Astrocyte (in vitro differentiated cells and primary cell): ENCODE data around the gene SH2D6. TPM values are rescaled to one million over a fixed set of nuclear protein-coding genes. Genes with fewer than 3 reads are reported as not detected.
A peak's percentile ranks its signal among the peaks of the same experiment; 100 is the strongest.

Experiments
- DNase-seq: peaks from one replicate; pipeline ENCODE4 v3.0.0-alpha.2; 2010; ENCODE audit warnings: low read depth
- FAIRE-seq: peaks from 2 replicates; lab custom pipeline; 2011; peaks lifted over from hg19 to GRCh38; lab: Jason Lieb, UNC
- H2AFZ ChIP-seq: 2 replicates; pipeline ENCODE4 v1.6.0; 2012; ENCODE audit warnings: low read depth, low read length, inconsistent platforms
- H3K27ac ChIP-seq: 2 replicates; pipeline ENCODE4 v1.5.1; 2011; ENCODE audit warnings: low read depth, low read length, inconsistent platforms
- H3K27me3 ChIP-seq: 2 replicates; pipeline ENCODE4 v1.6.0; 2011; ENCODE audit warnings: low read length, inconsistent platforms; ENCODE audit not compliant: insufficient read depth
- H3K36me3 ChIP-seq: 2 replicates; pipeline ENCODE4 v1.5.1; 2011; ENCODE audit warnings: low read length, inconsistent platforms; ENCODE audit not compliant: insufficient read depth
- H3K4me1 ChIP-seq: 2 replicates; pipeline ENCODE4 v1.5.1; 2011; ENCODE audit warnings: low read length, inconsistent platforms; ENCODE audit not compliant: insufficient read depth
- H3K4me2 ChIP-seq: 2 replicates; pipeline ENCODE4 v1.6.0; 2012; ENCODE audit warnings: low read length, inconsistent platforms
- H3K4me3 ChIP-seq: 2 replicates; pipeline ENCODE4 v1.5.1; 2011; ENCODE audit warnings: low read depth, mild to moderate bottlenecking, low read length, inconsistent platforms; ENCODE audit not compliant: insufficient read depth
- H3K79me2 ChIP-seq: 2 replicates; pipeline ENCODE4 v1.6.0; 2012; ENCODE audit warnings: mild to moderate bottlenecking, low read length, inconsistent platforms; ENCODE audit not compliant: insufficient read depth
- H3K9ac ChIP-seq: 2 replicates; pipeline ENCODE4 v1.6.0; 2012; ENCODE audit warnings: mild to moderate bottlenecking, low read length, inconsistent platforms
- H3K9me3 ChIP-seq: 2 replicates; pipeline ENCODE4 v1.5.1; 2012; ENCODE audit warnings: low read depth, mild to moderate bottlenecking, low read length, inconsistent platforms; ENCODE audit not compliant: insufficient read depth
- H4K20me1 ChIP-seq: 2 replicates; pipeline ENCODE4 v1.6.0; 2012; ENCODE audit warnings: low read length, inconsistent platforms; ENCODE audit not compliant: insufficient read depth
- H3K27ac Mint-ChIP-seq: one replicate; pipeline ENCODE4 v1.8.0; 2021; ENCODE audit warnings: mild to moderate bottlenecking, mixed read lengths; ENCODE audit not compliant: unreplicated experiment
- H3K27me3 Mint-ChIP-seq: one replicate; pipeline ENCODE4 v1.8.0; 2021; ENCODE audit warnings: low read depth, mixed read lengths; ENCODE audit not compliant: unreplicated experiment
- H3K36me3 Mint-ChIP-seq: one replicate; pipeline ENCODE4 v1.8.0; 2021; ENCODE audit warnings: low read depth, mixed read lengths; ENCODE audit not compliant: unreplicated experiment
- H3K4me1 Mint-ChIP-seq: one replicate; pipeline ENCODE4 v1.8.0; 2021; ENCODE audit warnings: low read depth, mixed read lengths; ENCODE audit not compliant: unreplicated experiment
- H3K4me3 Mint-ChIP-seq: one replicate; pipeline ENCODE4 v1.8.0; 2021; ENCODE audit warnings: mild to moderate bottlenecking, moderate library complexity, mixed read lengths; ENCODE audit not compliant: unreplicated experiment
- H3K9me3 Mint-ChIP-seq: one replicate; pipeline ENCODE4 v1.8.0; 2021; ENCODE audit warnings: mild to moderate bottlenecking, mixed read lengths; ENCODE audit not compliant: unreplicated experiment
- EZH2 ChIP-seq: IDR thresholded peaks from 2 replicates; pipeline ENCODE4 v1.6.1; 2012; ENCODE audit warnings: mild to moderate bottlenecking, low read length, inconsistent platforms; ENCODE audit not compliant: insufficient read depth
- total RNA-seq: library from RNA; stranded (reverse); gene quantifications from 2 replicates; pipeline ENCODE4 v1.2.1, GENCODE V29; 2021
- TF ChIP-seq, protein P1 (sequence below): IDR thresholded peaks from 2 replicates; pipeline ENCODE4 v1.5.1; 2011; ENCODE audit warnings: low read depth, mild to moderate bottlenecking, inconsistent platforms, low read length, moderate library complexity; ENCODE audit not compliant: insufficient read depth

SH2D6 gene
- total RNA-seq, 1 donor from 2014 or later = 0.64 TPM

DNA sequence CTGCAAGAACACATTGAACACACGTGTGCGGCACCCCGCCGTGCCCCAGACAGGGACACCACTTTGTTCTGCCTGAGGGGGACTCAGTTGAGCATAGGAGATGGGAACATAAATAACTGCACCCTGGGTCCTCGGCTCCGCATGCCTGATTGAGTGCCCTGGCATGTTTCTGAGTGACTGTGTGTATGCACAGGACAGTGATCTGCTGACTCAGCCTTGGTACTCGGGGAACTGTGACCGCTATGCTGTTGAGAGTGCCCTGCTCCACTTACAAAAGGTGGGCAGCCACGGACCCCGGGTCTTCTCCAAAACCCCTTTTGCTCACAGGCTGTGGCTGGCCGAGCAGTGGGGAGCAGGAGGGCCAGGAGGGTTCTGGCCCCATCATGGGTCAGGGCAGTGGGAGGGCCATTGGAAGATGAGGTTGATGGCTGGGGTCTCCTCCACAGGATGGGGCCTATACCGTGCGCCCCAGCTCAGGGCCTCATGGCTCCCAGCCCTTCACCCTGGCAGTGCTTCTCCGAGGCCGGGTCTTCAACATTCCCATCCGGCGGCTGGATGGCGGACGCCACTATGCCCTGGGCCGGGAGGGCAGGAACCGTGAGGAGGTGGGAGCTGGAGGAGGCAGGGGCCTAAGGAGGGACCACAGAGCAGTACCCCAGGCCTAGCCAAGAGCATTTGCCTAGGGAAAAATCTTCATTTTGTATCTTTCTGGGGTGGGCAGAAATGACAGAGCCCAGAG is 16.9 kb downstream of the SH2D6 start:
- DNase-seq (no peak), FAIRE-seq (no peak)
- no peaks in the 10 kb centered on the region for H3K9me3 ChIP-seq
- Mint-ChIP-seq H3K27ac (no peak overlapping the region), H3K4me3 (no peak overlapping the region), H3K27me3 (peaks cover 8% of the 10 kb centered on the region), H3K36me3 (peaks cover 2% of the 10 kb centered on the region), H3K4me1 (peaks cover 9% of the 10 kb centered on the region), H3K9me3 (no peaks in the 10 kb centered on the region)
- no peaks in the 10 kb centered on the region for H4K20me1 ChIP-seq
- H3K79me2 ChIP-seq = no peaks in the 10 kb centered on the region
- no peaks in the 10 kb centered on the region for H3K36me3 ChIP-seq
- no peaks in the 10 kb centered on the region for H3K27me3 ChIP-seq
- no peak overlapping the region for H3K9ac ChIP-seq
- no peak overlapping the region for H3K4me3 ChIP-seq
- no peak overlapping the region for H3K27ac ChIP-seq
- no peak for TF ChIP-seq EZH2
- TF ChIP-seq, protein P1, sequence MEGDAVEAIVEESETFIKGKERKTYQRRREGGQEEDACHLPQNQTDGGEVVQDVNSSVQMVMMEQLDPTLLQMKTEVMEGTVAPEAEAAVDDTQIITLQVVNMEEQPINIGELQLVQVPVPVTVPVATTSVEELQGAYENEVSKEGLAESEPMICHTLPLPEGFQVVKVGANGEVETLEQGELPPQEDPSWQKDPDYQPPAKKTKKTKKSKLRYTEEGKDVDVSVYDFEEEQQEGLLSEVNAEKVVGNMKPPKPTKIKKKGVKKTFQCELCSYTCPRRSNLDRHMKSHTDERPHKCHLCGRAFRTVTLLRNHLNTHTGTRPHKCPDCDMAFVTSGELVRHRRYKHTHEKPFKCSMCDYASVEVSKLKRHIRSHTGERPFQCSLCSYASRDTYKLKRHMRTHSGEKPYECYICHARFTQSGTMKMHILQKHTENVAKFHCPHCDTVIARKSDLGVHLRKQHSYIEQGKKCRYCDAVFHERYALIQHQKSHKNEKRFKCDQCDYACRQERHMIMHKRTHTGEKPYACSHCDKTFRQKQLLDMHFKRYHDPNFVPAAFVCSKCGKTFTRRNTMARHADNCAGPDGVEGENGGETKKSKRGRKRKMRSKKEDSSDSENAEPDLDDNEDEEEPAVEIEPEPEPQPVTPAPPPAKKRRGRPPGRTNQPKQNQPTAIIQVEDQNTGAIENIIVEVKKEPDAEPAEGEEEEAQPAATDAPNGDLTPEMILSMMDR = no peak
- no peak overlapping the region for H2AFZ ChIP-seq
- no peak overlapping the region for H3K4me2 ChIP-seq
- H3K4me1 ChIP-seq = peaks cover 29% of the 10 kb centered on the region

DNA sequence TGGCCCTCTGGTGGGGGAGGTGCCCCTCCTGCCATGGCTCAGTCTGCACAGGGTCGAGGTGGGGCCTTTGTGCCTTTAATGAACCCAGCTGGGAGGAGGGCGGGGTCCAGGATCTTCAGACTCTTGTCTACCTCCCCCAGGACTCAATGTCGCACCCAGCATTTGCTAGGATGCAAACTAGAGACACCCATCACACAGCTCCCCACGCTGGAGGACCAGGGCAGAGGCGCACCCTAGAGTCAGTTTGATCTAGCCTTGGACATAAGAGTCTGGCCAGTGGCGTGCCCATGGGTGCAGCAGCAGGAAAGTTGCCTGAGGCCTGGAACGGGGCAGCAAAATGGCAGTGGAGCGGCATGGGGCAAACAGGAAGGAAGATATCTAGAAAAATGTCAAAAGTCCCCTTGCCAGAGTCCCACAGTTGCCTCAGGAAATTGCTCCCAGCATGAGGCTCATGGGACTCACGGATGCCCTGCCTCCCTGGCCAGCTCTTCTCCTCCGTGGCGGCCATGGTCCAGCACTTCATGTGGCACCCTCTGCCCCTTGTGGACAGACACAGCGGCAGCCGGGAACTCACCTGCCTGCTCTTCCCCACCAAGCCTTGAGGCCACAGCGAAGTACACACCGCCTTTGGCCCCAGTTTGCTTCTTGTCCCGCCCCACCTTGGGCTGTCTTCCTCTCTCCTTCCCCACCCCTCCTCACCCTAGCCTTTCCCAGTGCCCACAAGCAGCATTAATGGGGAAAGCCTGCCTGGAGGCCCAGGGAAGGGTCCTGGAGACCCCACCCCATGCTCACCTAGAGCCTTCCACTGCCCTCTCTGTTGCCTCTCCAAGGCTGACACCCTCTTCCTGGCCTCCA is 17.7 kb downstream of the SH2D6 start:
- H3K4me3 Mint-ChIP-seq = no peak overlapping the region

More for the DNA sequence above, 17.7 kb downstream of the SH2D6 start:
- Mint-ChIP-seq H3K27ac (peak overlapping the region; percentile 34), H3K9me3 (no peaks in the 10 kb centered on the region), H3K36me3 (peaks cover 2% of the 10 kb centered on the region), H3K27me3 (peaks cover 11% of the 10 kb centered on the region), H3K4me1 (peaks cover 9% of the 10 kb centered on the region)
- Histone ChIP-seq H3K27me3 (no peaks in the 10 kb centered on the region), H3K79me2 (no peaks in the 10 kb centered on the region), H3K4me1 (peaks cover 29% of the 10 kb centered on the region), H3K4me2 (no peak overlapping the region), H3K27ac (no peak overlapping the region), H4K20me1 (no peaks in the 10 kb centered on the region), H3K9ac (no peak overlapping the region), H3K4me3 (no peak overlapping the region), H3K9me3 (no peaks in the 10 kb centered on the region), H3K36me3 (no peaks in the 10 kb centered on the region), H2AFZ (no peak overlapping the region)
- no peak for FAIRE-seq
- DNase-seq = no peak
- TF ChIP-seq, protein P1 = no peak
- TF ChIP-seq EZH2 = no peak
